GM18868 (cell line): ENCODE measurements around the gene SLPI.

Experiments
- ATAC-seq: cut with Tn5 transposase; IDR thresholded peaks from one replicate; pipeline ENCODE4 v1.9.1; 2021; ENCODE audit warnings: mild to moderate bottlenecking, moderate library complexity; ENCODE audit not compliant: unreplicated experiment

SLPI gene

GRCh38 chr20:45279992-45280391 lies 25.6 kb upstream of the SLPI start:
- no peak for ATAC-seq

GRCh38 chr20:45275338-45275737 lies 21.0 kb upstream of the SLPI start:
- no peak for ATAC-seq

GRCh38 chr20:45269754-45270270 lies 15.4 kb upstream of the SLPI start:
- ATAC-seq = no peak

- ATAC-seq = no peak
These were observed 14.7 kb upstream of the SLPI start for GRCh38 chr20:45269056-45269455.

- no peak for ATAC-seq
These were observed 14.2 kb upstream of the SLPI start for GRCh38 chr20:45268531-45268930.

- no peak for ATAC-seq
These were observed 12.6 kb upstream of the SLPI start for GRCh38 chr20:45266977-45267376.

- ATAC-seq = no peak
These were observed 9.3 kb upstream of the SLPI start for GRCh38 chr20:45263556-45264266.

GRCh38 chr20:45258664-45259063 lies 4.3 kb upstream of the SLPI start:
- ATAC-seq = no peak

GRCh38 chr20:45258259-45258658 lies 3.9 kb upstream of the SLPI start:
- no peak for ATAC-seq

GRCh38 chr20:45257711-45258110 lies 3.3 kb upstream of the SLPI start:
- no peak for ATAC-seq

- ATAC-seq = no peak
These were observed 2.8 kb upstream of the SLPI start for GRCh38 chr20:45257161-45257560.

- no peak for ATAC-seq
These were observed 1.1 kb downstream of the SLPI start for GRCh38 chr20:45253261-45253660.

GRCh38 chr20:45251884-45252560 lies 2.3 kb downstream of the SLPI start:
- ATAC-seq = no peak

- ATAC-seq = no peak
These were observed 5.8 kb downstream of the SLPI start for GRCh38 chr20:45248609-45249008.

GRCh38 chr20:45247865-45248264 lies 6.5 kb downstream of the SLPI start:
- no peak for ATAC-seq

- no peak for ATAC-seq
These were observed 8.3 kb downstream of the SLPI start for GRCh38 chr20:45246109-45246508.

- ATAC-seq = no peak
These were observed 16.2 kb downstream of the SLPI start for GRCh38 chr20:45238139-45238538.

- ATAC-seq = no peak
These were observed 18.4 kb downstream of the SLPI start for GRCh38 chr20:45235995-45236394.

GRCh38 chr20:45230631-45231030 lies 23.7 kb downstream of the SLPI start:
- ATAC-seq = no peak

GRCh38 chr20:45229264-45230056 lies 24.9 kb downstream of the SLPI start:
- ATAC-seq = no peak

- no peak for ATAC-seq
These were observed 28.1 kb downstream of the SLPI start for GRCh38 chr20:45226287-45226686.

- no peak for ATAC-seq
These were observed 31.2 kb downstream of the SLPI start for GRCh38 chr20:45223136-45223535.
